Measurements from ENCODE around the gene RHBDD3.

The RHBDD3 gene

DNA sequence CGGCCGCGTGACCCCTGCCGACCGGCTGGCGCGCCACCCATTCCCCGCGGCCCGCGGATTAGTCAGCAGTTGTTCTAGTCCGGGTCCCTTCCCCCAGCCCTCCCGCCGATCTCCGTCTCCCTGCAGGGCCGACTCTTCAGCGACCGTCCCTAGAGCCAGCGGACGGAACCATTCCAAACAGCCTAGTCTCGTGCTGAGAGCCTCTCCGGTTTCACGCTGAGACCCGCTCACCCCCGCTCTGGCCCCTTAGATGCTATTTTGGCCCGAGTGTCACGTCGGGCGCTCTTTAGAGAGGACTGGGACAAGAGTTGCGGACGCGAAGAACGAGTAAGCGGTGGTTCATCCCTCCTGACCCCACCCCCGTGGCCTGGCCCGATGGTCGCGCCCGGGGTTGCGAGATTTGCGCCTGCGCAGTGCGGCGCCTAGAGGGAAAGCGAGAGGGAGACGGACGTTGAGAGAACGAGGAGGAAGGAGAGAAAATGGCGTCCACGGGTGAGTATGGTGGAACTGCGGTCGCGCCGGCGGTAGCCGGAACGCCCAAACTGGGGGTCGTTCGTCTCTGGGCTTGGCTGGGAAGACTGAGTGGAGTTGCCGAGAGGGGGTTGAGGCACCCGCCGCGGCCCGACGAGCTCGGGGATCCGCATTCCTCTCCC is at the start of gene RHBDD3, which contains the start of gene EWSR1:
Gene RHBDD3 (minus strand): TSS at position 124 of the 653 bp plus-strand sequence. CDS start 2,355 bp downstream, outside the sequence.
Gene EWSR1 (plus strand): TSS at position 411 of the 653 bp plus-strand sequence. CDS start 69 bp downstream, at position 480.
- H3K9me2 ChIP-seq (replicated peaks; ENCODE audit: insufficient read depth, low read length), result no peaks in the 10 kb centered on the region
- peak within 1 kb of the TSS; percentile 100 for H3K9ac ChIP-seq (ENCODE audit: low read length)
- peaks cover 75% of the 10 kb centered on the region for H3K79me2 ChIP-seq (ENCODE audit: low read length)
- no peaks in the 10 kb centered on the region for H3K9me3 ChIP-seq (replicated peaks; ENCODE audit: insufficient read depth, low read length)
- 0 out of 2 replicates have a peak, but pooled peaks cover 8% of the 10 kb centered on the region for H3F3A ChIP-seq (ENCODE audit: insufficient read depth, low read length)
- no peaks in the 10 kb centered on the region for H3K27me3 ChIP-seq (replicated peaks; ENCODE audit: insufficient read depth, low read length)
- H3K27ac ChIP-seq (ENCODE audit: low read length), result peak within 1 kb of the TSS; percentile 89
- peak within 1 kb of the TSS; percentile 82 for H2AFZ ChIP-seq (ENCODE audit: low read length)
- H3K36me3 ChIP-seq (replicated peaks; ENCODE audit: insufficient read depth, low read length), result peaks cover 7% of the 10 kb centered on the region
- H3K4me2 ChIP-seq (ENCODE audit: low read depth, low read length), result peak within 1 kb of the TSS; percentile 99
- peak within 1 kb of the TSS; percentile 87 for H3K4me3 ChIP-seq (ENCODE audit: low read length)
- H4K20me1 ChIP-seq (ENCODE audit: insufficient read depth, low read length), result peaks cover 40% of the 10 kb centered on the region
- peak; percentile 95 for DNase-seq
- peaks cover 21% of the 10 kb centered on the region for H3K4me1 ChIP-seq (ENCODE audit: low read length)
- TF ChIP-seq EZH2 (optimal IDR thresholded peaks at IDR 0.05; ENCODE audit: low read depth, low read length) (no peak), EZH2phosphoT487 (IDR thresholded peaks at IDR 0.05; ENCODE audit: low read length) (no peak)
- TF ChIP-seq, protein P1, sequence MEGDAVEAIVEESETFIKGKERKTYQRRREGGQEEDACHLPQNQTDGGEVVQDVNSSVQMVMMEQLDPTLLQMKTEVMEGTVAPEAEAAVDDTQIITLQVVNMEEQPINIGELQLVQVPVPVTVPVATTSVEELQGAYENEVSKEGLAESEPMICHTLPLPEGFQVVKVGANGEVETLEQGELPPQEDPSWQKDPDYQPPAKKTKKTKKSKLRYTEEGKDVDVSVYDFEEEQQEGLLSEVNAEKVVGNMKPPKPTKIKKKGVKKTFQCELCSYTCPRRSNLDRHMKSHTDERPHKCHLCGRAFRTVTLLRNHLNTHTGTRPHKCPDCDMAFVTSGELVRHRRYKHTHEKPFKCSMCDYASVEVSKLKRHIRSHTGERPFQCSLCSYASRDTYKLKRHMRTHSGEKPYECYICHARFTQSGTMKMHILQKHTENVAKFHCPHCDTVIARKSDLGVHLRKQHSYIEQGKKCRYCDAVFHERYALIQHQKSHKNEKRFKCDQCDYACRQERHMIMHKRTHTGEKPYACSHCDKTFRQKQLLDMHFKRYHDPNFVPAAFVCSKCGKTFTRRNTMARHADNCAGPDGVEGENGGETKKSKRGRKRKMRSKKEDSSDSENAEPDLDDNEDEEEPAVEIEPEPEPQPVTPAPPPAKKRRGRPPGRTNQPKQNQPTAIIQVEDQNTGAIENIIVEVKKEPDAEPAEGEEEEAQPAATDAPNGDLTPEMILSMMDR (IDR thresholded peaks at IDR 0.05; ENCODE audit: low read length), result no peak

DNA sequence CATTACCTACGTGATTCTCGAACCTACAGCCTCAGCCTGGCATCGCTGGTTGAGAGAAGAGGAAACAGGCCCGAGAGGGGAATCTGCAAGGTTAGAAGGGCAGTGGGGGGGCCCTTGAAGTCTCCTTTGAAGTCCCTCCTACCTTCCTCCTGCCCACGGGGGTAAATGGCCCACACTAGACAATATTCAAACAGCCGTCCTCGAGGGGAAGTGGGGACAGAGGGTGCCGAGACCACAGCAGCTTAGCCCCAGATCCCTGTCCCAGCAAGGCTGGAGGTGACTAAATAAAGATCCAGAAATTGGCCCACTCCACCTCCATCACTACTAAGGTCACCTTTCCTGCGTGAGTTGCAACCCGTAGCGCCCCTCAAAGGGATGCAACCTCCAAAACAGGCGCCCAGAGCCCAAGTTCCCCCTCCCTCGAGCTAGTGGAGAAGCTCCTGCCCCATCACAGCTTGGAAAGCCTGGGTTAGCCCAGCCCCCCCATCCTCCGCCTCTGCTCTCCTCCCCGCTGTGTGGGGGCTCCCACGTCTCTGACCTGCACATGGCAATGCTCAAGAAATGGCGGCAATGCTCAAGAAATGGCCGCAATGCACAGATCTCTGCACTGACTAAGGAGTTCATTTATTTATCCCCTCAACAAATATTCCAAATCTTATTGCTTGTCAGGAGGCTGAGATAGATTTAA is 48.5 kb upstream of the RHBDD3 start:
- Histone ChIP-seq H3K4me3 (ENCODE audit: low read length) (no peak overlapping the region), H3K27me3 (replicated peaks; ENCODE audit: insufficient read depth, low read length) (peaks cover 51% of the 10 kb centered on the region)

DNA sequence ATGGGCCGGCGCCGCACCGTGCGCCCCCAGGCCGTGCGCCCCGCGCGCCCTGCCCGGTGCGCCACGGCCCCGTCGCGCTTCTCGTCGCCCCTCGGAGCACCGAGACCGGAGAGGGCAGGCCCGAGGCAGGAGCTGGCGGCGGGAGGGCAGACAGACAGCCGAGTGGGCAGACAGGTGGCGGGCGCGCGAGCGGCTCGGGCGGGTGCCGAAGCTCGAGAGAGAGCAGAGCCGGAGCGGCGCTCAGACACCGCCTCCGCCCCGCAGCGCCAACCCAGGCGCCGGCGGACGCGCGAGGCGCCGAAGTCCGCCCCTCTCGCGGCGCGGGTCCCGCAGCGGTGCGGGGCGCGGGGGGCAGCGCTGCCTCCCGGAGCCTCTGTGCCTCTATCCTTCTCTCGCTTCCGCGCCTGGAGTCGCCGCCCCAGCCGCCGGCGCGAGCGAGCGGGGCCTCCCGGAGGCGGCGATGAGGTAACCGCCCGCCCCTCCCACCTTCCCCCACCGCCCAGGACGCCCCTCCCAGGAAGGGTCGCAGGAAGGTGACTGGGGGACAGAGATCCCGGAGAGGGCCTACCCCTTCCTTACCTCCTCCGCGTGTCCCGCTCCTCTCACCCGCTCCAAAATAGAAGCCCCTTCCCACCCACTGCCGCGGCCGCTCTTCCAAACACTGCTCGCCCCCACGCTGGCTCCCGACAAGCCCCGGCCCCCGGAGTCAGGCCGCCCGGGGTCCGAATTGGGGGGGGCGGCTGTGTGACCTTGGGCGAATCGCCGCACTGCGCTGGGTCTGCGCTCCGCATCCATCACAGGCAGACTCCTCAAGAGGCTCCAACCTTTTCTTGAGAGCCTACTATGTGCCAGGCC is 47.7 kb upstream of the RHBDD3 start, which contains the start of gene RASL10A:
Gene RASL10A (minus strand): TSS at position 412 of the 855 bp plus-strand sequence. CDS start 451 bp downstream, outside the sequence.
- no peak within 1 kb of the TSS for H3K4me2 ChIP-seq (ENCODE audit: low read depth, low read length)

More for the DNA sequence above, 48.5 kb upstream of the RHBDD3 start:
- Histone ChIP-seq H2AFZ (ENCODE audit: low read length) (no peak overlapping the region), H3K4me2 (ENCODE audit: low read depth, low read length) (no peak overlapping the region), H3K9me3 (replicated peaks; ENCODE audit: insufficient read depth, low read length) (no peaks in the 10 kb centered on the region), H3F3A (ENCODE audit: insufficient read depth, low read length) (no peaks in the 10 kb centered on the region), H3K36me3 (replicated peaks; ENCODE audit: insufficient read depth, low read length) (no peaks in the 10 kb centered on the region), H4K20me1 (ENCODE audit: insufficient read depth, low read length) (no peaks in the 10 kb centered on the region), H3K79me2 (ENCODE audit: low read length) (no peaks in the 10 kb centered on the region), H3K9ac (ENCODE audit: low read length) (no peak overlapping the region), H3K27ac (ENCODE audit: low read length) (no peak overlapping the region), H3K9me2 (replicated peaks; ENCODE audit: insufficient read depth, low read length) (no peaks in the 10 kb centered on the region), H3K4me1 (ENCODE audit: low read length) (no peaks in the 10 kb centered on the region)
- TF ChIP-seq EZH2 (optimal IDR thresholded peaks at IDR 0.05; ENCODE audit: low read depth, low read length) (no peak), EZH2phosphoT487 (IDR thresholded peaks at IDR 0.05; ENCODE audit: low read length) (no peak)
- TF ChIP-seq, protein P1 (IDR thresholded peaks at IDR 0.05; ENCODE audit: low read length), result no peak
- no peak for DNase-seq

More for the DNA sequence above, 47.7 kb upstream of the RHBDD3 start, which contains the start of gene RASL10A:
- Histone ChIP-seq H3K9me2 (replicated peaks; ENCODE audit: insufficient read depth, low read length) (no peaks in the 10 kb centered on the region), H3K79me2 (ENCODE audit: low read length) (no peaks in the 10 kb centered on the region), H3F3A (ENCODE audit: insufficient read depth, low read length) (no peaks in the 10 kb centered on the region), H3K9ac (ENCODE audit: low read length) (no peak within 1 kb of the TSS), H3K27me3 (replicated peaks; ENCODE audit: insufficient read depth, low read length) (peaks cover 51% of the 10 kb centered on the region), H3K4me1 (ENCODE audit: low read length) (no peaks in the 10 kb centered on the region), H3K36me3 (replicated peaks; ENCODE audit: insufficient read depth, low read length) (no peaks in the 10 kb centered on the region), H2AFZ (ENCODE audit: low read length) (no peak within 1 kb of the TSS), H3K4me3 (ENCODE audit: low read length) (no peak within 1 kb of the TSS), H3K9me3 (replicated peaks; ENCODE audit: insufficient read depth, low read length) (no peaks in the 10 kb centered on the region), H3K27ac (ENCODE audit: low read length) (no peak within 1 kb of the TSS), H4K20me1 (ENCODE audit: insufficient read depth, low read length) (no peaks in the 10 kb centered on the region)
- no peak for TF ChIP-seq EZH2 (optimal IDR thresholded peaks at IDR 0.05; ENCODE audit: low read depth, low read length)
- no peak for TF ChIP-seq EZH2phosphoT487 (IDR thresholded peaks at IDR 0.05; ENCODE audit: low read length)
- TF ChIP-seq, protein P1 (IDR thresholded peaks at IDR 0.05; ENCODE audit: low read length), result no peak
- no peak for DNase-seq

Measured in MM.1S (cell line).